ENCODE data around the gene PDLIM4. TPM values are rescaled to one million over a fixed set of nuclear protein-coding genes. Genes with fewer than 3 reads are reported as not detected.

PDLIM4 gene
- total and polyA plus RNA-seq, 2 donors: 10.0 to 38.4 TPM

- H3K27ac ChIP-seq (ENCODE audit: low read depth in 1 of 2, low read length in 1 of 2): no peak overlapping the region
- 95% methylated on average over 11 of the region's 11 CpGs for WGBS
Observed at GRCh38 chr5:132322266-132322665, 64.8 kb downstream of the PDLIM4 start.

More at GRCh38 chr5:132322266-132322665, 64.8 kb downstream of the PDLIM4 start:
- Histone ChIP-seq H3K27me3 (ENCODE audit: control insufficient read depth in 2 of 2, insufficient read depth in 1 of 2, low read length in 1 of 2) (no peaks in the 10 kb centered on the region), H3K36me3 (ENCODE audit: control insufficient read depth in 2 of 2, insufficient read depth in 2 of 2, low read length in 1 of 2) (no peaks in the 10 kb centered on the region), H3K9me3 (ENCODE audit: control insufficient read depth in 2 of 2, insufficient read depth in 1 of 2, low read length in 1 of 2) (no peaks in the 10 kb centered on the region), H3K4me1 (ENCODE audit: control insufficient read depth in 2 of 2, insufficient read depth in 2 of 2, low read length in 2 of 2) (no peaks in the 10 kb centered on the region), H3K4me3 (ENCODE audit: low read length in 2 of 2) (no peak overlapping the region)
- DNase-seq (ENCODE audit: low read depth in 6 of 9, low spot score in 9 of 9): no peak

Other genes starting within 250 kb of the PDLIM4 start
- 1.7 TPM for gene ACSL6, start 246.0 kb upstream of the PDLIM4 start, total RNA-seq
- 1.3 TPM for gene ACSL6, start 246.0 kb upstream of the PDLIM4 start, polyA plus RNA-seq
- not detected for gene IL3, start 197.0 kb upstream of the PDLIM4 start, total RNA-seq
- gene IL3, start 197.0 kb upstream of the PDLIM4 start, polyA plus RNA-seq: 0.34 TPM
- 0.09 TPM for gene CSF2, start 183.9 kb upstream of the PDLIM4 start, total RNA-seq
- 0.71 TPM for gene CSF2, start 183.9 kb upstream of the PDLIM4 start, polyA plus RNA-seq
- gene P4HA2, start 29.8 kb upstream of the PDLIM4 start, total RNA-seq: 16.5 TPM
- gene P4HA2, start 29.8 kb upstream of the PDLIM4 start, polyA plus RNA-seq: 13.2 TPM
- gene SLC22A4, start 36.7 kb downstream of the PDLIM4 start, total RNA-seq: 0.66 TPM
- 3.0 TPM for gene SLC22A4, start 36.7 kb downstream of the PDLIM4 start, polyA plus RNA-seq
- 1.4 TPM for gene SLC22A5, start 112.0 kb downstream of the PDLIM4 start, total RNA-seq
- 25.4 TPM for gene SLC22A5, start 112.0 kb downstream of the PDLIM4 start, polyA plus RNA-seq
- 34.7 TPM for gene IRF1, start 233.1 kb downstream of the PDLIM4 start, total RNA-seq
- 47.7 TPM for gene IRF1, start 233.1 kb downstream of the PDLIM4 start, polyA plus RNA-seq

Data from thymus (tissue), 11 donors.